Parathyroid adenoma (tissue), 2 donors: Measurements from ENCODE around the gene ZNF436.
"Not testable (repeated sequence)": the region's sequence is repeated elsewhere in the genome, so short reads cannot be mapped to it uniquely, and the experiment has no call there.

Experiments used
- H2AFZ ChIP-seq: fragments of 300-600 bp; sonication (generic); one replicate; pipeline ENCODE4 v1.7.0; 2017; ENCODE audit warnings: antibody characterized with exemption, mild to moderate bottlenecking
- H3K27ac ChIP-seq: fragments of 300-600 bp; sonication (generic); one replicate; pipeline ENCODE4 v1.7.0; 2017
- H3K27me3 ChIP-seq: fragments of 300-600 bp; sonication (generic); one replicate; pipeline ENCODE4 v1.7.0; 2017; ENCODE audit warnings: low read length; ENCODE audit not compliant: control insufficient read depth, insufficient read depth
- H3K36me3 ChIP-seq: fragments of 300-600 bp; sonication (generic); one replicate; pipeline ENCODE4 v1.7.0; 2017; ENCODE audit warnings: low read length; ENCODE audit not compliant: control insufficient read depth, insufficient read depth
- H3K4me1 ChIP-seq: fragments of 300-600 bp; sonication (generic); one replicate; pipeline ENCODE4 v1.7.0; 2017; ENCODE audit warnings: control low read depth
- H3K4me2 ChIP-seq: fragments of 300-600 bp; sonication (generic); one replicate; pipeline ENCODE4 v1.7.0; 2017; ENCODE audit warnings: low read length
- H3K4me3 ChIP-seq: fragments of 300-600 bp; sonication (generic); one replicate; pipeline ENCODE4 v1.7.0; 2017; ENCODE audit warnings: low read depth, low read length
- H3K79me2 ChIP-seq: fragments of 300-600 bp; sonication (generic); one replicate; pipeline ENCODE4 v1.7.0; 2017; ENCODE audit warnings: control low read depth
- H3K9ac ChIP-seq: fragments of 300-600 bp; sonication (generic); one replicate; pipeline ENCODE4 v1.7.0; 2017; ENCODE audit warnings: mild to moderate bottlenecking
- H3K9me3 ChIP-seq: fragments of 300-600 bp; sonication (generic); one replicate; pipeline ENCODE4 v1.7.0; 2017; ENCODE audit warnings: low read length; ENCODE audit not compliant: control insufficient read depth
- CTCF ChIP-seq: fragments of 300-600 bp; sonication (generic); IDR thresholded peaks from one replicate; pipeline ENCODE4 v1.7.0; 2017; ENCODE audit warnings: antibody characterized with exemption, mild to moderate bottlenecking
- donor health status: primary hyperparathyroidism.

ZNF436 gene

GRCh38 chr1:23331713-23332112 is 37.9 kb downstream of the ZNF436 start:
- Histone ChIP-seq H3K27ac (no peak overlapping the region), H3K9ac (no peak overlapping the region), H3K4me2 (no peak overlapping the region), H3K9me3 (no peaks in the 10 kb centered on the region), H2AFZ (no peak overlapping the region), H3K79me2 (peaks cover 8% of the 10 kb centered on the region), H3K4me3 (no peak overlapping the region), H3K4me1 (no peaks in the 10 kb centered on the region), H3K36me3 (no peaks in the 10 kb centered on the region), H3K27me3 (no peaks in the 10 kb centered on the region)
- TF ChIP-seq CTCF: no peak

DNA sequence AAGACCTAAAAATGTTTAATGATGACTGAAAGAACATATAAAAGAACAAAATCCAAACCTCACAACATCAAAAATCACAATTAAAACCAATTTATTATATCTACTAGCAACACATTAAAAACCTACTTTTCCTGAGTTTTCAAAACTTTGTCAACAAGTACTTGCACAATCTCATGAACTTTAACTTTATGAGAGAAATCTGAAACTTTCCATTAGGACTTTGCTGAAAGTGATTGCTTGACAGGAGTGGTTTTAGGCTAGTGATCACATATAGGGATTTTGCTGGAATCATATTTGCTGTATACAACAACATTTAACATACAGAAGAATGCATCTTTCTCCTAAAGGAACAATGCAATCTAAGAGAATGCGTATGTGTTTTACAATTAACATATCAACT is 38.8 kb downstream of the ZNF436 start:
- Histone ChIP-seq H3K4me1 (no peaks in the 10 kb centered on the region), H3K27me3 (no peaks in the 10 kb centered on the region), H3K4me2 (no peak overlapping the region), H3K9ac (no peak overlapping the region), H3K36me3 (no peaks in the 10 kb centered on the region), H3K4me3 (no peak overlapping the region), H2AFZ (no peak overlapping the region), H3K79me2 (peaks cover 8% of the 10 kb centered on the region), H3K27ac (no peak overlapping the region), H3K9me3 (no peaks in the 10 kb centered on the region)
- TF ChIP-seq CTCF: no peak

DNA sequence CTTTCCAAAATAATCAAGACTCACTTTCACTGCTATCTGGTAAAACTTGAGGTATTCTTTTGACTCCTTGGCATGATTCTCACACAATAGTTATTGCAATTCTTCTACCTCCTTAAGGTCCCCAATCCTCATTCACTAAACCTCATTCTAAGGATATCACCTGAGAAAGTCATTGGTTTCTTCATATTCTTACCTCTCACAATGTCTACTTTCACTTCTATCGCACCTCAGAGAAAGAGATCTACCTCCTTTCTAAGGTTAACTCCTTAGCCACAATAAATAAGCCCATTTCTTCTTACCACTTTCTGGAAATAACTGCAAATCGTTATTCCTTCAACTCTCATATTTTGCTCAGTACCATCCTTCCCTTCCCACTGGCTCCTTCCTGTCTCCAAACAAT is 44.2 kb downstream of the ZNF436 start:
- no peaks in the 10 kb centered on the region for H3K4me1 ChIP-seq
- no peak overlapping the region for H3K4me3 ChIP-seq
- no peaks in the 10 kb centered on the region for H3K9me3 ChIP-seq
- no peak overlapping the region for H3K4me2 ChIP-seq
- H3K36me3 ChIP-seq: no peaks in the 10 kb centered on the region
- no peak overlapping the region for H3K9ac ChIP-seq
- no peak overlapping the region for H2AFZ ChIP-seq
- H3K79me2 ChIP-seq: peaks cover under 1% of the 10 kb centered on the region
- H3K27ac ChIP-seq: no peak overlapping the region
- no peak for TF ChIP-seq CTCF
- H3K27me3 ChIP-seq: no peaks in the 10 kb centered on the region

DNA sequence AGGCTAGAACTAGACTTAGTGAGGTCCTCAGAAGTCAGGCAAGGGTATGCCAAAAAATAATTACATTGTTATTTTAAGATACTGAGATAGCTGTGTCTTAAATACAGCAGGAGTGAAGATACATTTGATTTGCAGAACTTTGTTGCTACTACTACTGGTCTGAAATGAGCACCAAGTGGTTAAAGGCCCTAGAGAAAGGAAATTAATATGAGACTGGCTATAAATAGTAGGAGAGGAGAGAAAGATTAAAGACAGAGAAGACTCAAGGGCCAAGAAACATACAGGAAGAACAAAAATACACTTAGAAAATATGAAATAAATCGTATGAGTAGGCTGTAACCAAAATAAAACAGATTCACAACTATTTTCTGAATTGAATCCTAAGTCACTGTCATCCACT is 46.9 kb downstream of the ZNF436 start:
- no peaks in the 10 kb centered on the region for H3K79me2 ChIP-seq
- H3K9ac ChIP-seq: no peak overlapping the region
- H3K27me3 ChIP-seq: no peaks in the 10 kb centered on the region
- no peak overlapping the region for H3K4me3 ChIP-seq
- H3K36me3 ChIP-seq: no peaks in the 10 kb centered on the region
- H3K4me2 ChIP-seq: no peak overlapping the region
- H2AFZ ChIP-seq: no peak overlapping the region
- no peaks in the 10 kb centered on the region for H3K4me1 ChIP-seq
- no peak overlapping the region for H3K27ac ChIP-seq
- H3K9me3 ChIP-seq: no peaks in the 10 kb centered on the region
- no peak for TF ChIP-seq CTCF

DNA sequence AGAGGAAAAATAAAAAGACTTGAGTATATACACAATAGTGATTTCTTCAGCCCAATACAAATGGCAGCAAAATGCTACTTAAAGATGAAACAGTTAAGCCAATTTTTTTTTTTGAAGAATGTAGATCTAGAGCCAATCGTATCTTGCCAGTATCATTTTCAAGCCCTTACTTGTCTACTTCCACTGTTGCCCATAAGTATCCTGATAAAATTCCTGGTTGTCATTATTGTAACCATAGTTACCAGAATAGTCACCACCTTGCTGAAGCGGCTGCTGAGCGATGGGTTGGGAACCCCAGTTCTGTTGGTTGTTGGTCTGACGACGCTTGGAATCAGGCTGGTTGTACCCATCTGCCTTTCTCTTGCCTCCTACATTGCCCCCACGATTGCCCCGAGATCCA is 59.4 kb downstream of the ZNF436 start:
- H3K9me3 ChIP-seq, H3K36me3 ChIP-seq, H3K27me3 ChIP-seq, H3K4me1 ChIP-seq, H3K9ac ChIP-seq, H3K4me2 ChIP-seq, H3K4me3 ChIP-seq, H2AFZ ChIP-seq, H3K79me2 ChIP-seq, H3K27ac ChIP-seq: not testable (repeated sequence)
